GM18868 (cell line): Measurements from ENCODE around the gene SPEM1.

Experiments
- ATAC-seq: cut with Tn5 transposase; IDR thresholded peaks from one replicate; pipeline ENCODE4 v1.9.1; 2021; ENCODE audit warnings: mild to moderate bottlenecking, moderate library complexity; ENCODE audit not compliant: unreplicated experiment

Gene SPEM1

GRCh38 chr17:7398612-7399011 lies 21.5 kb upstream of the SPEM1 start:
- no peak for ATAC-seq

- ATAC-seq, result no peak
Measured at GRCh38 chr17:7403043-7403726, 16.9 kb upstream of the SPEM1 start.

GRCh38 chr17:7403727-7403976 lies 16.5 kb upstream of the SPEM1 start:
- no peak for ATAC-seq

- ATAC-seq, result peak; percentile 94
Measured at GRCh38 chr17:7403977-7404736, 16.0 kb upstream of the SPEM1 start, which contains the start of gene TMEM256. TMEM256 (minus strand) TSS chr17:7404097; CDS start chr17:7404084, 13 bp downstream.

GRCh38 chr17:7404737-7405349 lies 15.3 kb upstream of the SPEM1 start:
- ATAC-seq, result no peak

GRCh38 chr17:7405350-7406234 lies 14.5 kb upstream of the SPEM1 start:
- no peak for ATAC-seq

GRCh38 chr17:7406235-7406825 lies 13.8 kb upstream of the SPEM1 start:
- no peak for ATAC-seq

GRCh38 chr17:7407082-7407481 lies 13.0 kb upstream of the SPEM1 start:
- ATAC-seq, result no peak

- ATAC-seq, result no peak
Measured at GRCh38 chr17:7407485-7408251, 12.5 kb upstream of the SPEM1 start, which contains the start of gene NLGN2. NLGN2 (plus strand) TSS chr17:7407845; CDS start chr17:7408256, 411 bp downstream.

- no peak for ATAC-seq
Measured at GRCh38 chr17:7408252-7408727, 11.8 kb upstream of the SPEM1 start.

GRCh38 chr17:7408863-7409262 lies 11.3 kb upstream of the SPEM1 start:
- ATAC-seq, result no peak

GRCh38 chr17:7409716-7410115 lies 10.4 kb upstream of the SPEM1 start:
- ATAC-seq, result no peak

GRCh38 chr17:7410634-7411426 lies 9.3 kb upstream of the SPEM1 start:
- no peak for ATAC-seq

GRCh38 chr17:7411427-7411750 lies 8.7 kb upstream of the SPEM1 start:
- ATAC-seq, result no peak

GRCh38 chr17:7413346-7413985 lies 6.7 kb upstream of the SPEM1 start:
- ATAC-seq, result no peak

- no peak for ATAC-seq
Measured at GRCh38 chr17:7414837-7415236, 5.3 kb upstream of the SPEM1 start.

GRCh38 chr17:7415784-7416183 lies 4.3 kb upstream of the SPEM1 start:
- no peak for ATAC-seq

- ATAC-seq, result no peak
Measured at GRCh38 chr17:7416323-7416722, 3.8 kb upstream of the SPEM1 start.
